Stomach (tissue), 4 donors: ENCODE measurements around the gene KANK4.

Experiments
- CTCF ChIP-seq, 7 experiments: fragments of 450-650 bp in 4 of 7; fragments of 200-600 bp in 3 of 7; sonication (generic) in 3 of 7; IDR thresholded peaks; one replicate each; pipeline ENCODE4 v1.5.1; 2016 to 2019; ENCODE audit warnings: antibody characterized with exemption in 7 of 7, control low read depth in 2 of 7, mild to moderate bottlenecking in 1 of 7
- EP300 ChIP-seq: sonication (generic); formaldehyde crosslinking; IDR thresholded peaks from one replicate; pipeline ENCODE4 v1.6.1; 2017; ENCODE audit warnings: antibody characterized with exemption
- POLR2A ChIP-seq, 4 donors: fragments of 450-650 bp; IDR thresholded peaks; one replicate each; pipeline ENCODE4 v1.6.1; 2016; ENCODE audit warnings: antibody characterized with exemption in 4 of 4, control low read depth in 2 of 4, mild to moderate bottlenecking in 1 of 4, moderate library complexity in 1 of 4
- POLR2AphosphoS5 ChIP-seq, 3 donors: sonication (generic); formaldehyde crosslinking; IDR thresholded peaks; one replicate each; pipeline ENCODE4 v1.6.1; 2016; ENCODE audit warnings: antibody characterized with exemption in 3 of 3

- TF ChIP-seq POLR2AphosphoS5 (IDR thresholded peaks at IDR 0.05) = no peak
- TF ChIP-seq POLR2A (IDR thresholded peaks at IDR 0.05) = no peak
- TF ChIP-seq CTCF (IDR thresholded peaks at IDR 0.05) = no peak
- no peak for TF ChIP-seq EP300
Observed at GRCh38 chr1:62209931-62210595, 109.2 kb downstream of the KANK4 start.
